GM19467 (cell line): Measurements from ENCODE around the gene MLST8.
A peak's percentile ranks its signal among the peaks of the same experiment; 100 is the strongest.

Source experiments
- ATAC-seq: cut with Tn5 transposase; IDR thresholded peaks from one replicate; pipeline ENCODE4 v1.9.1; 2021; ENCODE audit warnings: mild to moderate bottlenecking, moderate library complexity; ENCODE audit not compliant: unreplicated experiment

Gene MLST8

GRCh38 chr16:2205104-2205966 is at the start of gene MLST8:
Gene MLST8 (plus strand): TSS chr16:2205454. CDS start chr16:2206086, 632 bp downstream.
- peak; percentile 65 for ATAC-seq

- no peak for ATAC-seq
These were observed 49.0 kb upstream of the MLST8 start for GRCh38 chr16:2155977-2156848.

- no peak for ATAC-seq
These were observed 48.4 kb upstream of the MLST8 start for GRCh38 chr16:2156849-2157224.

GRCh38 chr16:2157480-2158261 is 47.6 kb upstream of the MLST8 start:
- no peak for ATAC-seq

GRCh38 chr16:2158262-2158638 is 47.0 kb upstream of the MLST8 start:
- ATAC-seq, result no peak

- no peak for ATAC-seq
These were observed 45.9 kb upstream of the MLST8 start for GRCh38 chr16:2159175-2159838.

GRCh38 chr16:2160915-2161551 is 44.2 kb upstream of the MLST8 start:
- ATAC-seq, result no peak

GRCh38 chr16:2161911-2162310 is 43.3 kb upstream of the MLST8 start:
- ATAC-seq, result no peak

GRCh38 chr16:2162676-2163118 is 42.6 kb upstream of the MLST8 start:
- ATAC-seq, result no peak

- no peak for ATAC-seq
These were observed 41.9 kb upstream of the MLST8 start for GRCh38 chr16:2163211-2163881.

- no peak for ATAC-seq
These were observed 39.4 kb upstream of the MLST8 start for GRCh38 chr16:2165861-2166260.

GRCh38 chr16:2166263-2167067 is 38.8 kb upstream of the MLST8 start:
- ATAC-seq, result no peak

- no peak for ATAC-seq
These were observed 38.1 kb upstream of the MLST8 start for GRCh38 chr16:2167068-2167638.

GRCh38 chr16:2170080-2170479 is 35.2 kb upstream of the MLST8 start:
- no peak for ATAC-seq

- no peak for ATAC-seq
These were observed 34.4 kb upstream of the MLST8 start for GRCh38 chr16:2170587-2171435.

GRCh38 chr16:2171601-2172178 is 33.6 kb upstream of the MLST8 start:
- no peak for ATAC-seq

- no peak for ATAC-seq
These were observed 32.4 kb upstream of the MLST8 start for GRCh38 chr16:2172688-2173335.
